Activated CD8-positive, alpha-beta memory T cell treated with anti-CD3 and anti-CD28 coated beads, Interleukin-2, amount 50 U/mL, for 1 hour (primary cell): ENCODE results near the gene SP140.
"Not testable (repeated sequence)": the region's sequence is repeated elsewhere in the genome, so short reads cannot be mapped to it uniquely, and the experiment has no call there.

ENCODE experiments used
- DNase-seq: peaks from one replicate; pipeline ENCODE4 v3.0.0-alpha.2; 2020; ENCODE audit errors: extremely low read depth

The SP140 gene

DNA sequence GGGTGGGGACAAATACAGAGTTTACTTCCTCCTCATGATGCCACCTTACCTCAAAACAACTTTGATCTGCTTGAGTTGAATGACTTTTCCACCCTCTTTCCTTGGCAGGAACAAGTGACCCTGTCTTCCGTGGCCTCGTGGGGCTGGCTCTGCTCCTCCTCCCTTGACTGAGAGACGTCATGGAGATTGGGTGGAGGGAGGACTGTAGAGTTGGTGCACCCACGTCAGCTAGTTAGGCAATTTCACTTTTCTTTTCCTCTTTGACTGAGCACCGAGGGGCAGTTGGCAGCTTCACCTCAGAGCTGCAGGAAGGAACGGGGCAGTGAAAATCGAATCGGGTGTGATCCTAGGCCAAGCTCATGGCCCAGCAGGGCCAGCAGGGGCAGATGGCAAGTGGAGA, at the start of gene SP140:
SP140 (plus strand) TSS at position 251 of the 400 bp plus-strand sequence; CDS start at position 360, 109 bp downstream.
- peak; percentile 59 for DNase-seq

DNA sequence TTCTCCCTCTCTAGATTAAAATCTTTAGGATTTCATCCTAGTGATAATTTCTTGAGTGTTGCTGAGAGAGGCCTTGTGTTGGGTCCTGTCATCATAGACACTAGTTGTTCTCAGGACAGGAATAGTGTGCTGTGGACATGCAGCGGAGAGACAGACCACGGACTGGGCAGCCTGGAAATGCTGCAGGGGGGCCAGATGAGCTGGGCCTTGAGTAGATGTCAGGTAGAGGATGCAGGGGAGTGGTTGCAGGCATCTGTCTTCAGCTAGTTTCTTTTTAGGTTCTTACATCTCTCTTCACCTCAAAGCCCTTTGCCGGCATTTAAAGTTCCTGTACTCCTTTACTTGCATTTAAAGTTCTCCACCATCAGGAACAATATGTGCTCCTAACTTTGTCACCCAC, 48.5 kb upstream of the SP140 start:
- DNase-seq: no peak

DNA sequence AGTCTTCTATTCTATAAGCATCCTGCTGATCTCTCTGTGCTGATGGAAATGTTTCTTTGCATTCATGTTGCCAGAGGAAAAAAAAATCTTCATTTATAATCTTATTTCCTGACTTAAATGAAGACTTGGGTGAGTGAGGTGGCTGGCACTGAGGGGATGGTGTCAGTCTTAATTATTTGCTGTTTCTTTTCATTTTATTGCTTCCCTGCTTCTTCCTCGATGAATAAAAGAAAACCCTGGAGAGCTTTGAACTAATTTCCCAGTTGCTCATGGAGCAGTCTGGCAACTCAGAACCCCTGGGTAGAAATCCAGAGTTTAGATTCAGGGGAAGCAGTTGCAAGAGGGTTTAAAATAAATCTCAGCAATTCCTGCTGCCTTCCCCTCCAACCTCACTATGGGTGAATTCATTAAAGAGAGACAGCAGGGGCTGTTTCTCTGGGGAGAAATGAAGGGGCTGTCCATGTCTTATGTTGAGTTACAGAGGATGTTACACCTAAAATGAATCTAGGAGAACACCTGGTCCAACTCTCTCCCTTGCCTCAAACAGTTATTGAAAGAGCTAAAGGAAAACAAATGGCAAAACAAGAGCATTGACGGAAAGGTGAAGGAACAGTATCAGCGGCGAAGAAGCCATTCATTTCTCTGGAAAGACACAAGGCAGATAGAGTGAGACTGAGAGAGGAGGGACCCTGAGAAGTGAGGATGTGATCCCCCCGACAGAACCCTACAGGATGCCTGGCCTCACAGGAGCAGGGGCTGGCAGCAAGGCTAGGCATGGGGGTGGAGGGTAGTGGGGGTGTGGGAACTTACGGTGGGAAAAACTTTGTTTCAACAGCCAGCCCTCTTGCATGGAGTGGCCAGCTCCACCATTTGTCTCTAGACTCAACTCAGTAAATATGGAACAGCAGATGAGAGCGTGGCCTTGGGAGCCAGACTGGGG, 46.7 kb upstream of the SP140 start:
- no peak for DNase-seq

DNA sequence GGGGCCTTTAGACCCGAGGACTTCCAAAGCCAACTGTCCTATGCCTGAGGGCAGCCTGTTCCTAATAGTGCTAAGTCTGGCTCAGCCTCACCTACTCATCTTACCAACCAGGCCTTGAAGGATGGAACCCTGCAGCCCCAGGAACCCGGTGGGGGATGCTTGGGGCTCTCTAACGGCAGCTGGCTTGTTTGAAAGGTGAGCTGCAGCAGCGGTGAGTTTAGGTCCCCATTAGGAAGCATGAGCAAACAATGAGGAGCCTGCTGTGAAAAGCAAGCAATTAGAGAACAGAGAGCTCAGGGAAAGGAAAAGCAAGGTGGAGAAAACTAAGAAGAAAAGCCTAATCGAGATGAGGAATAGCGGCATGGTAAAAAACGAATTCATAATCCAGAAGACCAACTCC, 45.6 kb upstream of the SP140 start:
- no peak for DNase-seq

DNA sequence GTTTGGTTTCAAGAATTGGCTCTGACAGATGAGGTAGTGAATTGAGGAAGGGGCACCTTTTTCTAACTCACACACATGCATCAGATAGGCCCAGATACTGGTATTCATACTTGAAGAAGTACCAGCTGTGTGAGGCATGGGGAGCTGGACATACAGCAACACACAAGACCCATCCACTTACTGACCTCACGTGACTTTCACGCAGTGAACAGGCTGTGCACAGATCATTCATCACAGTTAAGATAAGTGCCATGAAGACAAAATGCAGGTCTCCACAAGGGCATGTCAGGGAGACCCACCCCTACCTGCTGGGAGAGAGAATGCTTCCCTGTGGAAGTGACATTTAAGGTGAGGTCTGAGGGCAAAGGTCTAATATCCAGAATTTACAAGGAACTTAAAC, 44.3 kb upstream of the SP140 start:
- no peak for DNase-seq

DNA sequence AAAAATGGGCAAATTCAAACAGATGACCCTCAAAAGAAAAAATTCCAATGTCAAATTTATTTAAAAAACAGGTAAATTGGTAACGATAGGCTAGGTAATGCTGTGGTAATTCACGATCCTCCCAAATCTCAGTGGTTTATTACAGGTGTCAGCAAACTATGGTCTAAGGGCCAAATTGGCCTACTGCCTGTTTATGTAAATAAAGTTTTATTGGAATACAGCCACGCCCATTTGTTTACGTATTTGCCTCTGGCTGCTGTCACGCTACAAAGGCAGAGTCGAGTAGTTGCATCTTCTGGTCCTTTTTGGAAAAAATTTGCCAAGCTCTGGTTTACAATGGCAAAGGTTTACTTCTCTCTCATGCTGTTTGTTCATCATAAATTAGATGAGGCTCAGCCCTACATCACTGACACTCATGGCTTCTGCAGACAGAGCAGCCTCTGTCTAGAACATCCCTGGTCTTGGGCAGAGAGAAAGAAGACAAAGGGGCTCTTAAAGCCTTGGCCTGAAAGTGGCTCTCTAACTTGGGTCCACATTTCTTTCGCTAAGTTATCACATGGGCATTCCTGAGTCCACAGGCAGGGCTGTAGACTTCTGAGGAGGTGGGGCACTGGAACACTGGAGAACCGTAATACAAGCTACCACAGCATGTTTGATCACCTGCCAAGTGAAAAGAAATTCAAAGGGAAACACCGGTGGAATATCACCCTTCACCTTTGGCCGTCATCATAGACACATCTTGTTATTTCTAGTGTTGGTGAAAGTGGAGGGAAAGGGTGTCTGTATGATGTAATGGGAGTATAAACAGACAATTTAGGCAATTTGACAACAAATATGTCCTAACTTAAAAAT, 40.6 kb upstream of the SP140 start:
- no peak for DNase-seq

DNA sequence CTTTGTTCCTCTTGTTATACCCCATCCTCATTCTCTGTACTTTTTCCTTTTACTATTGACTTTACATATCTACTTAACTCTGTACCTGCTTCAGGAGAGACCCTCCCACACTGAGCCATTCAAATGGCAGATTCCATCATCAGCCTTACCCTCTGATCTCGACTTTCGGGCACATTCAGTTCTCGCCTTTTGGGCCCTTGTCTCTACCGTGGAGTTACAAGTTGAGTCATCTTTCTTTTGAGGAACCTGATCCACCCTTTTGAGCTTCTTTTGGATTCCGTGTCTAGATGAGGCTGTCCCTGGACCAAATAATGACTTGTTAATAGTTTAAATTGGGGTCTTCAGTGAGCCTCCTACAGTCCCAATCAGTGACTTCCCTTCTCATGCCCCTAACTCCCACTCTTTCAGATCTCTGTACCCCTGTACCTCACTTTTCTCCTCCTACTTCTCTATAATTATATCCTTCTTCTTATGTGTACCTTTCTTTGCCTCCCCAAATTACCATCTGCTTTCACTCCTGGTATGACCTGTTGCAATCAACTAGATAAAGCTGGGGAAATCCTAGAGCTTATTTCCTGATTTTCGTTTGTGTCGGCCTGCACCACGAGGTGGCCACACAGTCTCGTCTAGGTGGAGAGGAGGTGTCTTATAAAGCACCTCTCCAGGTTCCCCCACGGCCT, 23.0 kb upstream of the SP140 start:
- DNase-seq: no peak

DNA sequence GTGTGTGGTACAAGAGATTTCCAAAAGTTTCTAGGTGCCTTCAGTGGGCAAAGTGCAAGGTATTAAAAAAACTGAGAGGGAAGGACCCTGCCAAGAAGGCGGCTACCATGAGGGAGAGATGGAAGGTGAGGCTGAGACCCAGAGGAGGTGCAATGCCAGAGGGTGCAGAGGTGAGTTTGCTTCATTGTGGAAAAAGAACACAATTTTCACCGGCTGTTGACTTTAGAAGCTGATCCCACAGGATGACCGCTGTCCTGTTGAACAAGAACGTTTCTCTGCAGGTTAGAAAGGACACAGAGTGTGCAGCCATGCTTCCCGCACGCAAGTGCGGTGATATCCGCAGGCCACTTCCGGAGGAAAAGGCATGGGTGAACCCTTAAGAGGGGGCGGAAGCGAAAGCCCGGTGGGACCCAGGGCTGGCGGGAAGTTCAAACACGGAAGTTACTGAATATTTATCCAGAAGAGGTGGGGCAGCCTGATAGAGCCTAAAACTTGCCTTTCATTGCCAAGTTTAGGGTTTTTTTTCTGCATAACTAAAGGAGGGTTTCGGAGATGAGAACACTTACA, 22.3 kb upstream of the SP140 start:
- DNase-seq: no peak

DNA sequence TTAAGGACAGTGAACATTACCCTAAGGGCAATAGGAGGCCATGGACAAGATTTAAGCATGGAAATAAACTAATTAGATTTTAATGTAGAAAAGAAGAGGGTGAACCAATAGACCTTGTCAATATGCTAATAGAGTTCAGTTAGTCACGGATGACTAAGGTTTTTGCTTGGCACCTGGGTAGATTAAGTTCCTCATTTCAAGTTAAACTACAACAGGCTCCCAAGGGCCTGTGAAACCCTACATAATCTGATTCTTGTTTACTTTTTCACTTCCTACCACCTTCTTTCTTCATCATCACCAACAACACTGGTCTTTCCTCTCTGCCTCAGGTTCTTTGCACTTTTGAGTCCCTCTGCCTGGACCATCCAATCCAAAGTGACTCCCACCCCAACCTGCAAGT, 20.5 kb upstream of the SP140 start:
- DNase-seq: no peak

DNA sequence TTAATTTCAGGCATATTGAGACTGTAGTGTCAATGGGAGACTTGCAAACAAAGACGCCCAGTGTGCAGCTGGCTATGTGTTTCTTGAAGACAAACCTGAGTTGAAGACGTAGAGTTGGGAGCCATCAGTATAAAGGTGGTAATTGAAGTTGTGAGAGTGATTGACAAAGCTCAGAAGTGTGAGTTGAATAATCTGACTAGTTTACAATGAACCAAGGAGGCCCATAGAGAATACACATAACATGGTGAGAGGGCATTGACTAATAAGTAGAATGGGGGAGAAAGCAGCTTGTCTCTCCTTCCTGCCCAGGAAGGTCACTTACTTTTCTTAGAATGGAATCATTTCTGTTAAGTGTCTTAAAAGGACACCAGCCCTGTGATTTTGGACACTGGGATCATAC, 19.8 kb upstream of the SP140 start:
- no peak for DNase-seq

DNA sequence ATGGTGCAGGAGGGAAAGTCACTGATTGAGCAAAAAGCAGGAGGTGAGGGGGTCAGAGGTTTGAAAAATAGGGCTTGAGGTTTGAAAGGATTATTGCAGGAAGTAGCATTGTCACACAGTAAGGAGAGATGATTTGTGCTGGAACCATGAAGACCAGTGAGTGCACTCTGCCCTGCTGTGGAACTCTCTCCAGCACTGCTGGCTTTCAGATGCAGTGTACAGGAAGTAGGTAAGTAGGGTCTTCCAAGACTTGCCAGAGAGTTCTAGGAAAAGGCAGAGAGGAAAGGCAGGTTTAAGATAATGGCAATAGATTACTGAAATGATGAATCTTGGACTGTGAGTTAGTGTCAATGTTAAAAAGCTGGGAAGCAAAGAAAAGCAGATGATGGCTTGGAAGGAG, 17.0 kb upstream of the SP140 start:
- DNase-seq: no peak

DNA sequence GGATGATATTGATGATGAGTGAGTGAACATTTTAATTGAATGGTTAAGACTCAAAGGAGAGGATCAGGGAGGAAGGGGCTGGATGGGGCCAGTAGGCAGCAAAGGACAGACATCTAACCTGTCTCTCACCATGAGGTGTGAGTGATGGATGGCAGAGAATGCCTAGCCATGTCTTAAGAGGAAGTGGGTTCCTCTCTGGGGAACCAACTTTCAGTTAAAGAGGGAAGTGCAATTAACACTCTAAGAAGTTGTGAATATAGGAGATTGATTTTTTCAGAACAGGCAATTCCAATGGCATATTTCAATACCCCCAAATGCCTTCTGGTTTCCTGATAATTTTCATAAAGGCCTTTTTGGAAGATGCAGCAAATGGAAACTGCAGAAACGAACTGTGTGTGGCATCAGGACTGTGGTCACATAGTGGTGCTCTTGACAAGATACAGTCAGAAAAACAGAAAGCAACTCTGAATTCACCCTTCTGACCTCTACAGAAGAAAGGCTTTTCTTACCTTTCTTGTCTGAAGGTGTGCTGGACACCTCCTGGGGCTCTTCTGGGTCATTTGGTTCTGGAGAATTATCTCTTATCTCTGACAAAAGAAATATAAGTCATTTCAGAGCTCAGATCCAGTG, 16.0 kb upstream of the SP140 start:
- DNase-seq: no peak

DNA sequence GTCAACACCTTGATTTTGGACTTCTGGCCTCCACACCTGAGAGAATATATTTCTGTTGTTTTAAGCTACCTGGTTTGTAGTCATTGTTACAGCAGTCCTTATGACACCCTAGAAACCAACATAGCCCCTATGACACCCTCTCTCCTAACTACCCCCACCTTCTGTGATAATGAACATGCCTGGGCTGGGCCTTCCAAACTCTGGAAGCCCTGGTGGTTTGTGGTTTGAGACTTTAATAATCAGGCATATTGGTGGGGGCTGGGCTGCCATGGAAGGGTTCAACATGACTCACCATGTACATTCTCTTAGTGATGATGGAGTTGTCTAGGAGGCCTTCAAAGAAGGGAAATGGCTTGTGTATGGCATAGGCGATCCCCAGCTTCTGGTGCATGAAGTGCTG, 9.0 kb upstream of the SP140 start:
- no peak for DNase-seq

DNA sequence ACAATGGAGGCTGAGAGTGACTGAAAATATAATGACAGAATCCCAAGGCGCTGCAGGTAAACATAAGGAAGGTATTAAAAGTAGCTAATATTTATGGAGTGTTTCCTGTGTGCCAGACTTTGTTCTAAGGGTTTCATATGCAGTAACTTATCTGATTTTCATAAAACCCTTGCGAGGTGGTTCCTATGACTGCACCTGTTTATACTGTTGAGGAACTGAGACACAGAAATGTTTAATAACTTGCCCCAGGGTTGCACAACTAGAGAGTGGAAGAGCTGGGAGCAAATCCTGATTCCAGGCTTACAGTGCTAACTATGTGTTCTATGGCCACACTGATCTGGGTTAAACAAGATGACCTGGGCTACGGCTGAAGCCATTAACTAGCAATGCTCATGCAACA, 8.1 kb upstream of the SP140 start:
- DNase-seq: no peak

DNA sequence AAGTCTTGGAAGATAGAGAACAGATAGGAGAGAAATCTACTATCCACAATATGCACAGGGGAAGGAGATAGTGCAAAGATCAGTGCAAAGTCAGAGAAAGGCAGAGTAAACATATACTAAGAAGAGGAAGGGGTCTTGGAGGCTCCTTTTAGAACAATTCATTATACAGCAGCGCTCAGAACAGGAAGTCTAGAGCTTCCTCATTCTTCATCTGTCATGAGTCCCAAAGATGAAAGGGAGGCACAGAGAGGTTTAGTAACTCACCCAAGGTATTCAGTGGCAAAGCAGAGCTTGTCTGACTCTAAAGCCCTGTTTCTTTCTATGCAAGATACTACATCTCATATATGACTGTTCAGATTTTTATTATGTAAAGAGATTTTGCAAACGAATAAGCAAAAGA, 7.1 kb upstream of the SP140 start:
- no peak for DNase-seq

DNA sequence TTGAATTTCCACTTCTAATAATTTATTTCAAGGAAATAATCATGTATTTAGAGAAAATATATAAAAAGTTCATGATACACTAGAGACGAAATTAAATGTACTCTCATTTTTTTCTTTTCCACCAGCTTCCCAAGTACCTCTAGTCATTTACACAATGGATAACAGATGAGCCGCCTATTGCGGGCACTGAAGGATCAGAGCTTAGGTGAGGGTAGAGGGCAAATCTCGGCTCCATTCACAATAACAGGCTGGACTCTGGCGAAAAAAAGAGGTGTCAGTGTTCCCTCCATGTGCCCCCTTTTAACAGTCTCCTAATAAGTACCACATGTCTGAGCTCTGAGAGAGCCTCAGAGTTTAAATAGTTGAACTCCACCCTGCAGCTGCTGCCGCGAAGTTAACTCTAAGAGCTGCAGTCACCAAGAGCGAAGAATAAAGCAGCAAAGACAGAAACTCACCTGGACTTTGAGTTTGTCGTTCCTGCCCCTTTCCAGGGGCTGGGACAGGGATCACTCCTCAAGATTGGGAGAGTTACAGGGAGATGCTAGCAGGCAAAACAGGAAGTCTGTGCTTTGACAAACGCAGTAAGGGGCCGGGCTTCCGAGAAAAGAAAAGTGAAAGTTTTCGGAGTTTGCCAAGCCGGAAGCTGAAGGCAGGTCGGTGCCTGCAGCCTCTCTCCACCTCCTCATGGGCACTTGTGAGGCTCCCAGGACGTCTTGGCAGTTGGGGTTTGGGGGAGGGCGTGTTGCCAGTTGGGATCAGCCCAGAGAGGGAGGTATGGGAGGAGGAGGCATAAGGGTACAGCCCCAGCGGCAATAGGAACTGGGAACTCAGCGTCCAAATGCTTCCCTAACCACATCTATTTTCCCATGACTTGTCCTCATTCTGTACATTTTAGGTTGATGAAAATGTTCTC, 5.9 kb upstream of the SP140 start, which contains the start of gene SP110:
SP110 (minus strand) TSS at position 566 of the 913 bp plus-strand sequence. CDS start 3,057 bp downstream, outside the sequence.
- peak; percentile 31 for DNase-seq

DNA sequence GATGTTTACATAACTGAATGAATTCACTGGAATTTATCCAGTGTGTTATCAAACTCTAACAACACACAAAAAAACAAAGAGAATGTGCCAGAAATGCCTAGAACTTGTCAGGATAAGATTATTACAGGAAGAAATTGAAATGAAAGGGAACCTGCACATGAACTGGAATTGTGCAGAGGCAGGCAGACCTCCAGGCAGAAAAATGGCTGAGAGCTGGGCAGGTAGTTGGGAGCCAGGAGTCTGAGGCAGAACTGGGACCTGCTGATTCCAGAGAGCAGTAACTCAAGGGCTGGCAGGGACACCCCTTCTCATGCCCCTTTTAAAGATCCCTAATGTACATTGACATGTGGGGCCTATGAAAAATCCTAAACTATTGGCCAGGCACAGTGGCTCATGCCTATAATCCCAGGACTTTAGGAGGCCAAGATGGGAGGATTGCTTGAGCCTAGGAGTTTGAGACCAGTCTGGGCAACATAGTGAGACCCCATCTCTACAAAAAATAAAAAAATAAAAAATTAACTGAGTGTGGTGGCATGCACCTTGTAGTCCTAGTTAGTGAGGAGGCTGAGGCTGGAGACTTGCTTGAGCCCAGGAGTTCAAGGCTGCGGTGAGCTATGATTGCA, 5.1 kb upstream of the SP140 start:
- no peak for DNase-seq

DNA sequence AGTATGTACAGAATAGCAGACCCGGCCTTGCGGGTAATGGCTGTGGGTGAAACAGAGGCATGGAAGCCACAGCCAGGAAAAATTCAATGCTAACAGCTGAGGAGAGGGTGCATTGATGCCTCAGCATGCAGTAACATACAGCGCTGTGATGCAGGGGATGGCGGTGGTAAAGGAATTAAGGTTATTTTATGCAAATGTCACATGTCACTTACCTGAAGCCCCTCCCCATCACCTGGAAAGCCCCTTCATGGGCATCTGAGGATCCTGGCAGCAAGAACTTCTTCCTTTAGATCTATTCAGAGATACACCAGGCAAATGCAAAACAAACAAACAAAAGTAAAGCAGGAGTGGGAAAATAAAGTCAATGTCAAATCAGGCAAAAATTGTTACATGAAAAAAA, 4.0 kb upstream of the SP140 start:
- DNase-seq: no peak

DNA sequence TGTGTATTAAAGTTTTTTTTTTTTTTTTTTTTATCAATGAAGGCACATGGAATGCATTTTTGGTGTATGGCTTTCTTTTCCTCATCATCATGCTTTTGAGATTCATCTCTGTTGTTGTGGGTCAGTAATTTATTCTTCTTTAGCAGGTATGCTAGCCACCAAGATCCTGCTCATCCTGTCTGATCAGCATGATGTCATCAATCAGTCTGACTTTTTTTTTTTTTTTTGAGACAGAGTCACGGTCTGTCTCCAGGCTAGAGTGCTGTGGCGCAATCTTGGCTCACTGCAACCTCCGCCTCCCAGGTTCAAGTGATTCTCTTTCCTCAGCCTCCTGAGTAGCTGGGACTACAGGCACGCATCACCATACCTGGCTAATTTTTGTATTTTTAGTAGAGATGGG, 2.7 kb upstream of the SP140 start:
- not testable (repeated sequence) for DNase-seq

DNA sequence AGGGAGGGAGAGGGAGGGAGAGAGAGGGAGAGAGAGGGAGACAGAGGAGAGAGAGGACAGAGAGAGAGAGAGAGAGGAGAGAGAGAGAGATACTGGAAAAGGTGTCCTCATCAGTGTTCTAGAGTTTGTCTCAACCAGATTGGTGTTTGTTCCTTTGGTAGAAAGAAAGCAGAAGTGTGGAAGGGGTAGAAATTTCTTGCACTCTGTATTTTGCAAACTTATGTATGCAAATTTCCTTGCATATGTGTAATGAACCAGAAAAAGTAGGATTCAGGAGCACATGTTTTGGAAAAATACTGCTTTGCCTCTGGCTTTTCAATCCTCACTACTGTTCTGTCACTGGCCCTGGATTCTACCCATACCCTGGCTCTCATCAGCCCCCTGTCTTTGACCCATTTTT, 1.1 kb upstream of the SP140 start:
- no peak for DNase-seq
